ENCODE measurements around the gene KPNB1.

DNA sequence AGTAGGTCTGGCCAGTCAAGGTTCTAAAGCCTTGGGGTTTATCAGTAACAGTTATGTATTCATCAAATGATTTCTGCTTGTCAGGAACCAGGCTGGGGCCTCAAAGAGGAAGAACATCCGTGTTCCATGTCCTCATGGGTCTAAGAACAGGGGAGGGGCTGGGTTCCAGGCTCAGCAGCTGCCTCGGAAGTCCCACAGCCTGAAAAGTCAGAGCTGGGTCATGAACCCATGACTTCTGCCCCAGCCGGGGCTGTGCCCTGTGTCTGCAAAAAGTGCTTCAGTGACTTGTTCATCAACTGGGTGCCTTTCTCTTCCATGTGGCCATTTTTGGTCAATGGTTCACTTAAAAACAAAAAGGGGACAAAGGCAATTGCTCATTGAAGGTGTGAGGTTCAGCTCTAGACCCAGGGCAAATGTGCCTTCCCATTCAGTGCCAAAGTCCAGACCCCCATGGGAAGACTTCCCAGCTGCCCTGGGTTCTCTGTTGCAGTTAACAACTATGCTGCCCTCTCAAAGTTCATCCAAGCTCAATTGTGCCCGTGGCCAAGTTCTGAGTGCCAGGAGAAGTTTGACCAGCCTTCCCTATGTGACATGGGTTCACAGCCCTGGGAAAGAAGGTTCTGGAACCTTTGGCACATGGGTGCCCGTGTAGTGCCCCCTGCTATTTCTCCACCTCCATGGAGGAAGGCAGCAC is 62.8 kb downstream of the KPNB1 start:
- TF ChIP-seq, protein P1, sequence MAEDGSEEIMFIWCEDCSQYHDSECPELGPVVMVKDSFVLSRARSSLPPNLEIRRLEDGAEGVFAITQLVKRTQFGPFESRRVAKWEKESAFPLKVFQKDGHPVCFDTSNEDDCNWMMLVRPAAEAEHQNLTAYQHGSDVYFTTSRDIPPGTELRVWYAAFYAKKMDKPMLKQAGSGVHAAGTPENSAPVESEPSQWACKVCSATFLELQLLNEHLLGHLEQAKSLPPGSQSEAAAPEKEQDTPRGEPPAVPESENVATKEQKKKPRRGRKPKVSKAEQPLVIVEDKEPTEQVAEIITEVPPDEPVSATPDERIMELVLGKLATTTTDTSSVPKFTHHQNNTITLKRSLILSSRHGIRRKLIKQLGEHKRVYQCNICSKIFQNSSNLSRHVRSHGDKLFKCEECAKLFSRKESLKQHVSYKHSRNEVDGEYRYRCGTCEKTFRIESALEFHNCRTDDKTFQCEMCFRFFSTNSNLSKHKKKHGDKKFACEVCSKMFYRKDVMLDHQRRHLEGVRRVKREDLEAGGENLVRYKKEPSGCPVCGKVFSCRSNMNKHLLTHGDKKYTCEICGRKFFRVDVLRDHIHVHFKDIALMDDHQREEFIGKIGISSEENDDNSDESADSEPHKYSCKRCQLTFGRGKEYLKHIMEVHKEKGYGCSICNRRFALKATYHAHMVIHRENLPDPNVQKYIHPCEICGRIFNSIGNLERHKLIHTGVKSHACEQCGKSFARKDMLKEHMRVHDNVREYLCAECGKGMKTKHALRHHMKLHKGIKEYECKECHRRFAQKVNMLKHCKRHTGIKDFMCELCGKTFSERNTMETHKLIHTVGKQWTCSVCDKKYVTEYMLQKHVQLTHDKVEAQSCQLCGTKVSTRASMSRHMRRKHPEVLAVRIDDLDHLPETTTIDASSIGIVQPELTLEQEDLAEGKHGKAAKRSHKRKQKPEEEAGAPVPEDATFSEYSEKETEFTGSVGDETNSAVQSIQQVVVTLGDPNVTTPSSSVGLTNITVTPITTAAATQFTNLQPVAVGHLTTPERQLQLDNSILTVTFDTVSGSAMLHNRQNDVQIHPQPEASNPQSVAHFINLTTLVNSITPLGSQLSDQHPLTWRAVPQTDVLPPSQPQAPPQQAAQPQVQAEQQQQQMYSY (CRISPR knock-in tag; IDR thresholded peaks at IDR 0.05), result no peak
- TF ChIP-seq, protein P2, sequence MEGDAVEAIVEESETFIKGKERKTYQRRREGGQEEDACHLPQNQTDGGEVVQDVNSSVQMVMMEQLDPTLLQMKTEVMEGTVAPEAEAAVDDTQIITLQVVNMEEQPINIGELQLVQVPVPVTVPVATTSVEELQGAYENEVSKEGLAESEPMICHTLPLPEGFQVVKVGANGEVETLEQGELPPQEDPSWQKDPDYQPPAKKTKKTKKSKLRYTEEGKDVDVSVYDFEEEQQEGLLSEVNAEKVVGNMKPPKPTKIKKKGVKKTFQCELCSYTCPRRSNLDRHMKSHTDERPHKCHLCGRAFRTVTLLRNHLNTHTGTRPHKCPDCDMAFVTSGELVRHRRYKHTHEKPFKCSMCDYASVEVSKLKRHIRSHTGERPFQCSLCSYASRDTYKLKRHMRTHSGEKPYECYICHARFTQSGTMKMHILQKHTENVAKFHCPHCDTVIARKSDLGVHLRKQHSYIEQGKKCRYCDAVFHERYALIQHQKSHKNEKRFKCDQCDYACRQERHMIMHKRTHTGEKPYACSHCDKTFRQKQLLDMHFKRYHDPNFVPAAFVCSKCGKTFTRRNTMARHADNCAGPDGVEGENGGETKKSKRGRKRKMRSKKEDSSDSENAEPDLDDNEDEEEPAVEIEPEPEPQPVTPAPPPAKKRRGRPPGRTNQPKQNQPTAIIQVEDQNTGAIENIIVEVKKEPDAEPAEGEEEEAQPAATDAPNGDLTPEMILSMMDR (IDR thresholded peaks at IDR 0.05 in 2 of 3, conservative IDR thresholded peaks at IDR 0.05 in 1 of 3; ENCODE audit: control insufficient read depth in 2 of 3, extremely low read depth in 1 of 3, insufficient read depth in 1 of 3, low read depth in 3 of 3, low read length in 3 of 3), result no peak
- TF ChIP-seq CBFB (IDR thresholded peaks at IDR 0.05; ENCODE audit: low read depth) (no peak), CREM (IDR thresholded peaks at IDR 0.05; ENCODE audit: low read depth) (no peak), ZBTB4 (CRISPR knock-in tag; IDR thresholded peaks at IDR 0.05) (no peak), CHD4 (IDR thresholded peaks at IDR 0.05) (no peak), YY1 (IDR thresholded peaks at IDR 0.05; ENCODE audit: low read depth, low read length) (no peak)
- TF ChIP-seq, protein P3, sequence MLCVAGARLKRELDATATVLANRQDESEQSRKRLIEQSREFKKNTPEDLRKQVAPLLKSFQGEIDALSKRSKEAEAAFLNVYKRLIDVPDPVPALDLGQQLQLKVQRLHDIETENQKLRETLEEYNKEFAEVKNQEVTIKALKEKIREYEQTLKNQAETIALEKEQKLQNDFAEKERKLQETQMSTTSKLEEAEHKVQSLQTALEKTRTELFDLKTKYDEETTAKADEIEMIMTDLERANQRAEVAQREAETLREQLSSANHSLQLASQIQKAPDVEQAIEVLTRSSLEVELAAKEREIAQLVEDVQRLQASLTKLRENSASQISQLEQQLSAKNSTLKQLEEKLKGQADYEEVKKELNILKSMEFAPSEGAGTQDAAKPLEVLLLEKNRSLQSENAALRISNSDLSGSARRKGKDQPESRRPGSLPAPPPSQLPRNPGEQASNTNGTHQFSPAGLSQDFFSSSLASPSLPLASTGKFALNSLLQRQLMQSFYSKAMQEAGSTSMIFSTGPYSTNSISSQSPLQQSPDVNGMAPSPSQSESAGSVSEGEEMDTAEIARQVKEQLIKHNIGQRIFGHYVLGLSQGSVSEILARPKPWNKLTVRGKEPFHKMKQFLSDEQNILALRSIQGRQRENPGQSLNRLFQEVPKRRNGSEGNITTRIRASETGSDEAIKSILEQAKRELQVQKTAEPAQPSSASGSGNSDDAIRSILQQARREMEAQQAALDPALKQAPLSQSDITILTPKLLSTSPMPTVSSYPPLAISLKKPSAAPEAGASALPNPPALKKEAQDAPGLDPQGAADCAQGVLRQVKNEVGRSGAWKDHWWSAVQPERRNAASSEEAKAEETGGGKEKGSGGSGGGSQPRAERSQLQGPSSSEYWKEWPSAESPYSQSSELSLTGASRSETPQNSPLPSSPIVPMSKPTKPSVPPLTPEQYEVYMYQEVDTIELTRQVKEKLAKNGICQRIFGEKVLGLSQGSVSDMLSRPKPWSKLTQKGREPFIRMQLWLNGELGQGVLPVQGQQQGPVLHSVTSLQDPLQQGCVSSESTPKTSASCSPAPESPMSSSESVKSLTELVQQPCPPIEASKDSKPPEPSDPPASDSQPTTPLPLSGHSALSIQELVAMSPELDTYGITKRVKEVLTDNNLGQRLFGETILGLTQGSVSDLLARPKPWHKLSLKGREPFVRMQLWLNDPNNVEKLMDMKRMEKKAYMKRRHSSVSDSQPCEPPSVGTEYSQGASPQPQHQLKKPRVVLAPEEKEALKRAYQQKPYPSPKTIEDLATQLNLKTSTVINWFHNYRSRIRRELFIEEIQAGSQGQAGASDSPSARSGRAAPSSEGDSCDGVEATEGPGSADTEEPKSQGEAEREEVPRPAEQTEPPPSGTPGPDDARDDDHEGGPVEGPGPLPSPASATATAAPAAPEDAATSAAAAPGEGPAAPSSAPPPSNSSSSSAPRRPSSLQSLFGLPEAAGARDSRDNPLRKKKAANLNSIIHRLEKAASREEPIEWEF (IDR thresholded peaks at IDR 0.05; ENCODE audit: insufficient replicate concordance, low read depth, low read length), result no peak
- TF ChIP-seq, protein P4, sequence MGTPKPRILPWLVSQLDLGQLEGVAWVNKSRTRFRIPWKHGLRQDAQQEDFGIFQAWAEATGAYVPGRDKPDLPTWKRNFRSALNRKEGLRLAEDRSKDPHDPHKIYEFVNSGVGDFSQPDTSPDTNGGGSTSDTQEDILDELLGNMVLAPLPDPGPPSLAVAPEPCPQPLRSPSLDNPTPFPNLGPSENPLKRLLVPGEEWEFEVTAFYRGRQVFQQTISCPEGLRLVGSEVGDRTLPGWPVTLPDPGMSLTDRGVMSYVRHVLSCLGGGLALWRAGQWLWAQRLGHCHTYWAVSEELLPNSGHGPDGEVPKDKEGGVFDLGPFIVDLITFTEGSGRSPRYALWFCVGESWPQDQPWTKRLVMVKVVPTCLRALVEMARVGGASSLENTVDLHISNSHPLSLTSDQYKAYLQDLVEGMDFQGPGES (IDR thresholded peaks at IDR 0.05), result no peak

All from GM12878 (cell line).